Measurements from ENCODE around the gene MMD.
"Not testable (repeated sequence)": the region's sequence is repeated elsewhere in the genome, so short reads cannot be mapped to it uniquely, and the experiment has no call there.

MMD gene

DNA sequence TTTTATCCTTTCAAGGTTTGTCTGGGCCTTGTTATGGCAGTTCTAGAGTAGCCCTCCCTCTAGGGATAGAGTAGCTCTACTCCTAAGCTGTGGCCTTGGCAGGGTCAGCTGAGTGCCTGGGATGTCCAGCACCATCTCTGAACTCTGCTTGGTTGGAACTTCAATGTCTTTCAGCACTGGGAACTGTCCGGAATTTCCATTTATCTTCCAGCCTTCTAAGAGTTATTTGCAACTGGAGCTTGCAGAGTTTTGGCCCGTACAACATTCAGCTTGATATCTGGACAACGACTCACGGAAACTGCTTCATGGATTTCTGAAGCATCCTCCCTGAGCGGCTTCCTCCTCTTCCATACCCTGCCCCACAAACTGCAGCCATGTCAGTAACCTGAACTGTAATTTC lies 22.9 kb downstream of the MMD start:
- no peak for TF ChIP-seq CTCF (IDR thresholded peaks at IDR 0.05; ENCODE audit: insufficient read depth, low read depth, low read length, missing control alignments)

DNA sequence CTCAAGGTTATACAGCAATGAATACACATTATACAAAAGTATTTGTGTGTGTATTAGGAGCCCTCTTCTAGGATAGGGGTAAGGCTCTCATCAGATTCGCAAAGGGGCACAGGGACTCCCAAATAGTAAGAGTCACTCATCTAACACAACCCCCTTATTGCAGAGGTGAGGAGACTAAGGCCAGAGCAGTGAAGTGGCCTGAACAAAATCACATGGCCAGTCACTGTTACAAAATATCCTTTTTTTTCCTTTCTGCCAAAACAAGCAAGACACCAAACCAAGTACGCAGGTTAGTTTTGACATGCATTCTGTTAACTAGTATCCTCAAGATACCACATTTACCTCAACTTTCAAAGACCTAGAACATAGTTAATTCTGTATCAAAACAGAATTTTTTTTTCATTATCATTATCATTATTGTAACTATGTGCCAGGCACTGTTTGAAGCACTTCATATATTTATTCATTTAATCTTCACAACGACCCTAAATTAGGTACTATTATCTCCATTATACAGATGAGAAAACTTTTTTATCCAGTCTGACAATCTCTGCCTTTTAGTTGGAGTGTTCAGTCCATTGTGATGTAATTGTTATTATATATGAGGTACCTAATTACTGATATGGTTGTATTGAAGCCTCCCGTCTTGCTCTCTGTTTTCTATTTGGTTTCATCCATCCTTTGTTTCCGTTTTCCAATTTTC lies 25.7 kb downstream of the MMD start:
- no peak overlapping the region for H3K4me3 ChIP-seq (ENCODE audit: low read length)
- no peak for TF ChIP-seq CTCF (IDR thresholded peaks at IDR 0.05; ENCODE audit: insufficient read depth, low read depth, low read length, missing control alignments)
- no peak for DNase-seq (ENCODE audit: low read depth)

More for the DNA sequence above, 22.9 kb downstream of the MMD start:
- DNase-seq (ENCODE audit: low read depth): no peak
- H3K4me3 ChIP-seq (ENCODE audit: low read length): no peak overlapping the region

DNA sequence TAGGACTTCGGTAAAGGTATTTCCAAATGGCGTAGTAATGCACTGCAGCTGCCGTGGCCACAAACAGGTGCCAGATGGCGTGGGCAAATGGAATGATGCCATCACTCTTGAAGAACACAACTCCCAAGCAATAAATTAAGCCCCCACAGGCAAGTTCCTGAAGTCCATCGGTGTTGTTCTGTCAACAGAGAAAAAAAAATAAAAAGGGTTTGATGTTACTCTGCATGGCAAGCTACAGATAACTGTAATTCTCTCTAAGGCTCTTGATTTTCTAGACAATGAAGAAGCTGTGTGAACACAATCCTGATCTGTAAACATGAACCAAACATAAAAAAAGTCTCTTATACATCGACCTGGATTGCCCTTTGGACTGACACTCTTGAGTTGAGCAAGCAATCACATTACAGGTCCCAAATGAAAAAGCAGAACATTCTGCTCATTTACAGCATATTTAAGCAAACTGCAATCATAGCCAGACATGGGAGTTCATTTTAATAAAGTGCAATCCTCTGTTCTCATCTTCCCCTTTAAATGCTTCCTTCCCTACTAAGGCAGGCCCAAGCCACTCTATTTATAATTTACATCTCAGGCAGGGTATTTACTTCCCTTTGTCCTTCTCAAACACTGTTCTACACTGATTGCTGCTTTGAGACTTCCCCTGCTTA lies 27.1 kb downstream of the MMD start:
- no peak for TF ChIP-seq CTCF (IDR thresholded peaks at IDR 0.05; ENCODE audit: insufficient read depth, low read depth, low read length, missing control alignments)
- no peak for DNase-seq (ENCODE audit: low read depth)
- no peak overlapping the region for H3K4me3 ChIP-seq (ENCODE audit: low read length)

DNA sequence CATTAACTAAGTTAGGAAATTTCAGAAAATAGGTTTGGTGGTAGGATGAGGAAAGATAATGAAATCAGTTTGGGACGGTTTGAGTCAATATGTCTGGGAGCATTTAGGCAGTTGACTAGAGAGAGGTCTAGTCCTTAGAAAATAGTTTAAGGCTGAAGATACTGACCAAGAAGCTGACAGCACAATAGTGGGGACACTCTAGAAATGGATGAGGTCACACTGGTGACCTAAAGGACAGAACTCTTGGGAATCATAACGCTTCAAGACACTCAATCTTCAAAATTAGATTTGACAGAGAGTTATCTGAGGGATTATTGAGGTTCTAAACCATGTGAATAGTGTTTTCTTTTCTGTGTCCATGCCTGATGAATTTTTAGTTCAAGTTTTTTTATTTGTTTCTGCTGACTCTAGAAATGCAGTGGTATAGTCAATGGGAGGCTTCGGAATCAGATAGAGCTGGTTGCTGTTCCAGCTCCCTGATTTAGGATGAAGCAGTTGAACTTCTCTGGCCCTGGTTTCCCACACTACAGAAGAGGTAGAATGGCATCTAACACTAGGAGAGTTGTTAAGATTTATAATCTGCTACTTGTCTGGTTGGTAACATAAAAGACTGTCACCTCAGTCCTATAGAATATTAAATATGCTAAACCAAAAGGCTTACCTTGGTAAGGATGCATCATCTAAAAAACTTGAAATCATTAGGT lies 29.7 kb downstream of the MMD start:
- TF ChIP-seq CTCF (IDR thresholded peaks at IDR 0.05; ENCODE audit: insufficient read depth, low read depth, low read length, missing control alignments): no peak
- H3K4me3 ChIP-seq (ENCODE audit: low read length): no peak overlapping the region
- DNase-seq (ENCODE audit: low read depth): no peak

GRCh38 chr17:55391244-55391757 lies 30.3 kb downstream of the MMD start:
- TF ChIP-seq CTCF (IDR thresholded peaks at IDR 0.05; ENCODE audit: insufficient read depth, low read depth, low read length, missing control alignments): no peak
- no peak overlapping the region for H3K4me3 ChIP-seq (ENCODE audit: low read length)
- DNase-seq (ENCODE audit: low read depth): no peak

DNA sequence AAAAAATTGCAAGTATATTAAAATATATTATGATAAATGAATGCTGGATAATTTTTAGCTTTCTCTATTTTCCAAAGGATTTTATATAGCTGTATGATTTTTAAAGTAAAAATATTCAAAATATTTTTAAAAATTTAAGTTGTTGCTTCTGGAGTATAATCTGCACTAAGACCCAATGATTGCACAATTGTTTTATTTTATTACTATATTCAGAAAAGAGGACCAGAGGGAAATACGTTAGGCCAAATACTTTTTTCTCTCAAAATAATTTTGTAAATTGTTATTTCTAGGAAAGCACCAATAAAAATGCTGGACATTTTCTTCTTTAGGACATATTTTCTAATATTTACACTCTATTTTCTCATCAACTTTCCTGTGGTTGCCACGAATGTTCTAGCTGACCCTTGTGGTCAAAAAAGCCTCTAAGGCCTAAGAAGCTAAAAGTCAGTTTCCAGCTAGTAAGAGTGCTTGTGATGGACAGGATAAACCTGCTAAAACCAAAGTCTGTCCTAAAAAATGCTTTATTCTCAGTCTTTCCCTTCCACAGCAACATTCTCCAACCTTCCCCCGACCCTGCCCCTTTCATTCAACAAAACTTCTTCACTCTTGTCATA lies 31.2 kb downstream of the MMD start:
- TF ChIP-seq CTCF (IDR thresholded peaks at IDR 0.05; ENCODE audit: insufficient read depth, low read depth, low read length, missing control alignments): no peak
- no peak overlapping the region for H3K4me3 ChIP-seq (ENCODE audit: low read length)
- no peak for DNase-seq (ENCODE audit: low read depth)

- not testable (repeated sequence) for DNase-seq (ENCODE audit: low read depth); H3K4me3 ChIP-seq (ENCODE audit: low read length)
These were observed 31.9 kb downstream of the MMD start for GRCh38 chr17:55389715-55390114.
